Neural cell (in vitro differentiated cells): ENCODE data around the gene COL15A1.

ENCODE experiments used
- CTCF ChIP-seq: fragments of 450-650 bp; IDR thresholded peaks from 2 replicates; pipeline ENCODE4 v1.5.1; 2014; ENCODE audit warnings: antibody characterized with exemption, mild to moderate bottlenecking, moderate library complexity; ENCODE audit not compliant: poor library complexity, severe bottlenecking
- EP300 ChIP-seq: fragments of 450-650 bp; conservative IDR thresholded peaks from 2 replicates; pipeline ENCODE4 v1.6.1; 2014; ENCODE audit warnings: antibody characterized with exemption, mild to moderate bottlenecking, moderate library complexity; ENCODE audit not compliant: poor library complexity, severe bottlenecking
- POLR2AphosphoS5 ChIP-seq: IDR thresholded peaks from 2 replicates; pipeline ENCODE4 v1.6.1; 2012
- REST ChIP-seq: IDR thresholded peaks from 2 replicates; pipeline ENCODE4 v1.6.1; 2012; ENCODE audit warnings: borderline replicate concordance
- SMC3 ChIP-seq: fragments of 450-650 bp; conservative IDR thresholded peaks from 2 replicates; pipeline ENCODE4 v1.6.1; 2014; ENCODE audit warnings: antibody characterized with exemption, mild to moderate bottlenecking, moderate library complexity; ENCODE audit not compliant: poor library complexity
- TAF1 ChIP-seq: IDR thresholded peaks from 2 replicates; pipeline ENCODE4 v1.6.1; 2012; ENCODE audit warnings: low read depth

DNA sequence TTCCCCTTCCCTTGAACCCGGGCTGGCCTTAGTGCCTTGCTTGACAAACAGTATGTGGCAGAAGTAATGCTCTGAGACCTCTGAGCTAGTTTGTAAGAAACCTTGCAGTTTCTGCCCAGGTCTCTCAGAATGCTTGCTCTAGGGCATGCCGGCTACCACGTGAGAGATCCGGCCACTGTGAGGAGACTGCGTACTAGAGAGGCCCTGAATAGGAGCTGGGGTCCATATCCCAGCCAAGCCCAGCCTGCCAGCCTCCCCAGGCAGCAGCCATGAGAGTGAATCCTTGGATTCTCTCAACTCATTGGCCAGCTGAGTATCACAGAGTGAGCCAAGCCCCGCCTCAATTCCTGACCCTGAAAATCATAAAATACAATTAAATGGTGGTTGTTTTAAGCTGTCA lies 16.0 kb upstream of the COL15A1 start:
- TF ChIP-seq REST (no peak), POLR2AphosphoS5 (no peak), SMC3 (no peak), CTCF (no peak), EP300 (no peak), TAF1 (no peak)
